GM19467 (cell line): ENCODE measurements around the gene KLHL42.
"Not testable (repeated sequence)": the region's sequence is repeated elsewhere in the genome, so short reads cannot be mapped to it uniquely, and the experiment has no call there.

Source experiments
- ATAC-seq: cut with Tn5 transposase; IDR thresholded peaks from one replicate; pipeline ENCODE4 v1.9.1; 2021; ENCODE audit warnings: mild to moderate bottlenecking, moderate library complexity; ENCODE audit not compliant: unreplicated experiment

Gene KLHL42

GRCh38 chr12:27814851-27815591 lies 35.0 kb downstream of the KLHL42 start:
- ATAC-seq = no peak

GRCh38 chr12:27817766-27818165 lies 37.7 kb downstream of the KLHL42 start:
- no peak for ATAC-seq

GRCh38 chr12:27818401-27818918 lies 38.4 kb downstream of the KLHL42 start:
- ATAC-seq = no peak

- ATAC-seq = no peak
Measured at GRCh38 chr12:27820564-27820963, 40.5 kb downstream of the KLHL42 start.

GRCh38 chr12:27821259-27821973 lies 41.4 kb downstream of the KLHL42 start:
- ATAC-seq = no peak

GRCh38 chr12:27822076-27822712 lies 42.2 kb downstream of the KLHL42 start:
- ATAC-seq = peak; percentile 64

GRCh38 chr12:27823038-27823437 lies 43.0 kb downstream of the KLHL42 start:
- no peak for ATAC-seq

- peak; percentile 59 for ATAC-seq
Measured at GRCh38 chr12:27824126-27824842, 44.3 kb downstream of the KLHL42 start.

GRCh38 chr12:27826076-27826475 lies 46.0 kb downstream of the KLHL42 start:
- ATAC-seq = no peak

GRCh38 chr12:27828196-27828595 lies 48.2 kb downstream of the KLHL42 start:
- ATAC-seq = no peak

GRCh38 chr12:27838543-27839185 lies 58.6 kb downstream of the KLHL42 start:
- ATAC-seq = no peak

GRCh38 chr12:27840229-27840999 lies 60.4 kb downstream of the KLHL42 start:
- no peak for ATAC-seq

GRCh38 chr12:27841392-27841882 lies 61.4 kb downstream of the KLHL42 start:
- ATAC-seq = no peak

GRCh38 chr12:27843714-27844245 lies 63.7 kb downstream of the KLHL42 start:
- no peak for ATAC-seq

- no peak for ATAC-seq
Measured at GRCh38 chr12:27844366-27845090, 64.5 kb downstream of the KLHL42 start.

- no peak for ATAC-seq
Measured at GRCh38 chr12:27845187-27845586, 65.2 kb downstream of the KLHL42 start.

- ATAC-seq = not testable (repeated sequence)
Measured at GRCh38 chr12:27845706-27846105, 65.7 kb downstream of the KLHL42 start.

- not testable (repeated sequence) for ATAC-seq
Measured at GRCh38 chr12:27847293-27847692, 67.3 kb downstream of the KLHL42 start.

- no peak for ATAC-seq
Measured at GRCh38 chr12:27851311-27851710, 71.3 kb downstream of the KLHL42 start.
